Jurkat, Clone E6-1 (cell line): ENCODE results near the gene TMEM247.
"Not testable (repeated sequence)": the region's sequence is repeated elsewhere in the genome, so short reads cannot be mapped to it uniquely, and the experiment has no call there.

Experiments
- DNase-seq: peaks from one replicate; pipeline ENCODE4 v3.0.0-alpha.2; 2011; ENCODE audit warnings: low read depth, low spot score
- H3K4me3 ChIP-seq: 2 replicates; pipeline ENCODE4 v1.5.1; 2011; ENCODE audit warnings: mild to moderate bottlenecking, low read length, control low read depth, moderate library complexity

The TMEM247 gene

GRCh38 chr2:46504685-46505471, 25.5 kb downstream of the TMEM247 start:
- DNase-seq = no peak
- H3K4me3 ChIP-seq = no peak overlapping the region

GRCh38 chr2:46505472-46505783, 26.1 kb downstream of the TMEM247 start:
- DNase-seq = no peak
- no peak overlapping the region for H3K4me3 ChIP-seq

GRCh38 chr2:46506131-46506706, 26.9 kb downstream of the TMEM247 start:
- H3K4me3 ChIP-seq = no peak overlapping the region
- DNase-seq = no peak

- H3K4me3 ChIP-seq = no peak overlapping the region
- DNase-seq = no peak
Measured at GRCh38 chr2:46508312-46508711, 28.9 kb downstream of the TMEM247 start.

GRCh38 chr2:46508759-46509158, 29.4 kb downstream of the TMEM247 start:
- no peak for DNase-seq
- no peak overlapping the region for H3K4me3 ChIP-seq

- no peak overlapping the region for H3K4me3 ChIP-seq
- no peak for DNase-seq
Measured at GRCh38 chr2:46509804-46510203, 30.4 kb downstream of the TMEM247 start.

GRCh38 chr2:46510598-46511177, 31.3 kb downstream of the TMEM247 start:
- H3K4me3 ChIP-seq = no peak overlapping the region
- DNase-seq = no peak

GRCh38 chr2:46512185-46512584, 32.8 kb downstream of the TMEM247 start:
- no peak for DNase-seq
- no peak overlapping the region for H3K4me3 ChIP-seq

- no peak overlapping the region for H3K4me3 ChIP-seq
- DNase-seq = no peak
Measured at GRCh38 chr2:46514738-46515137, 35.4 kb downstream of the TMEM247 start.

- no peak overlapping the region for H3K4me3 ChIP-seq
- no peak for DNase-seq
Measured at GRCh38 chr2:46517485-46517884, 38.1 kb downstream of the TMEM247 start.

GRCh38 chr2:46518861-46519260, 39.5 kb downstream of the TMEM247 start:
- DNase-seq = no peak
- H3K4me3 ChIP-seq = no peak overlapping the region

- no peak overlapping the region for H3K4me3 ChIP-seq
- no peak for DNase-seq
Measured at GRCh38 chr2:46519265-46519664, 39.9 kb downstream of the TMEM247 start.

GRCh38 chr2:46520130-46520711, 40.9 kb downstream of the TMEM247 start:
- H3K4me3 ChIP-seq = no peak overlapping the region
- no peak for DNase-seq

- no peak overlapping the region for H3K4me3 ChIP-seq
- DNase-seq = no peak
Measured at GRCh38 chr2:46521215-46521683, 41.9 kb downstream of the TMEM247 start.

GRCh38 chr2:46522385-46522784, 43.0 kb downstream of the TMEM247 start:
- DNase-seq = not testable (repeated sequence)

GRCh38 chr2:46525522-46526155, 46.3 kb downstream of the TMEM247 start:
- DNase-seq = no peak
- H3K4me3 ChIP-seq = no peak overlapping the region

More at GRCh38 chr2:46522385-46522784, 43.0 kb downstream of the TMEM247 start:
- H3K4me3 ChIP-seq = not testable (repeated sequence)

GRCh38 chr2:46528880-46529279, 49.5 kb downstream of the TMEM247 start:
- H3K4me3 ChIP-seq = no peak overlapping the region
- no peak for DNase-seq

GRCh38 chr2:46530639-46531038, 51.3 kb downstream of the TMEM247 start:
- no peak for DNase-seq
- no peak overlapping the region for H3K4me3 ChIP-seq

- H3K4me3 ChIP-seq = no peak overlapping the region
- no peak for DNase-seq
Measured at GRCh38 chr2:46531863-46532262, 52.5 kb downstream of the TMEM247 start.
